Measurements from ENCODE around the gene ALKBH6. TPM values are rescaled to one million over a fixed set of nuclear protein-coding genes. Genes with fewer than 3 reads are reported as not detected.

Gene ALKBH6
- total and polyA plus RNA-seq, 2 of the 13 experiments (the other 11 are each of a cell fraction or from before 2014, with no cell fraction given): 13.7 to 18.1 TPM

DNA sequence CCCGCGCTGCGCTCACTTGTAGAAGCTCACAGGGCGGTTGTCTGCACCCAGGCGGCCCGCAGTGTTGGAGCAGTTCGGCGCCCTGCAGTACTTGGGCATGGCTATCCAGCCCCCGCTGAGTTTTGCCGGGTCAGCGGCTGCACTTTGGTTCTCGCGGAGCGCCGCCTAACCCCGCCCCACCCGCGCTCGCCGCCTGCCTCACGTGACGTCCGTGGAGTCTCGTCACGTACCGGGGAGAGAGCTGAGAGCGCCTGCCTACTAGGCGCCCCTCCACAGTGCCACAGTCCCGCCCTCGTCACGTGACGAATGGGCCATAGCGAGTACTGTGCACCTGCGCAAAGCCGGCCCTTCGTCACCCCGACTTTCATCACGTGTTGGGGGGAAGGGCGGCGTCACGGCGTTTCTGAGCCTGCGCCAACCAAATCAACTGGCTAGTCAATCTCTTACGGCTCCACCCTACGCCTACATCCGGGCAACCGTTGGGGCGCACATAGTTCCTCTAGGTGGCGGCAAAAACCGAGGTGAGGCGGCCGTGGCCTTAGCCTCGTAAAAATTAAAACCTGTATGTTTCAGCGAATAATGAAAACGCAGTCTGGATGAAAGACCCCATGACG, 40.2 kb upstream of the ALKBH6 start, which contains the start of gene THAP8 (continued):
- TF ChIP-seq, protein P1, sequence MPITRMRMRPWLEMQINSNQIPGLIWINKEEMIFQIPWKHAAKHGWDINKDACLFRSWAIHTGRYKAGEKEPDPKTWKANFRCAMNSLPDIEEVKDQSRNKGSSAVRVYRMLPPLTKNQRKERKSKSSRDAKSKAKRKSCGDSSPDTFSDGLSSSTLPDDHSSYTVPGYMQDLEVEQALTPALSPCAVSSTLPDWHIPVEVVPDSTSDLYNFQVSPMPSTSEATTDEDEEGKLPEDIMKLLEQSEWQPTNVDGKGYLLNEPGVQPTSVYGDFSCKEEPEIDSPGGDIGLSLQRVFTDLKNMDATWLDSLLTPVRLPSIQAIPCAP (CRISPR knock-in tag; IDR thresholded peaks at IDR 0.05; ENCODE audit: low read depth): no peak
- peak; percentile 50; the same call in 1 of the 2 replicates for TF ChIP-seq NCOA2 (CRISPR knock-in tag; IDR thresholded peaks at IDR 0.05)
- no peak for TF ChIP-seq ZC3H13 (CRISPR knock-in tag; IDR thresholded peaks at IDR 0.05)
- TF ChIP-seq ZNF572 (CRISPR knock-in tag; IDR thresholded peaks at IDR 0.05): 0 out of 2 replicates have a peak, but pooled peaks have one; percentile 49
- TF ChIP-seq, protein P2, sequence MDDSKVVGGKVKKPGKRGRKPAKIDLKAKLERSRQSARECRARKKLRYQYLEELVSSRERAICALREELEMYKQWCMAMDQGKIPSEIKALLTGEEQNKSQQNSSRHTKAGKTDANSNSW (CRISPR knock-in tag; IDR thresholded peaks at IDR 0.05; ENCODE audit: borderline replicate concordance): no peak
- TF ChIP-seq KMT2A (CRISPR knock-in tag; IDR thresholded peaks at IDR 0.05): peak; percentile 49; the same call in 1 of the 2 replicates
- TF ChIP-seq NFYB (CRISPR knock-in tag; IDR thresholded peaks at IDR 0.05): no peak
- TF ChIP-seq, protein P3, sequence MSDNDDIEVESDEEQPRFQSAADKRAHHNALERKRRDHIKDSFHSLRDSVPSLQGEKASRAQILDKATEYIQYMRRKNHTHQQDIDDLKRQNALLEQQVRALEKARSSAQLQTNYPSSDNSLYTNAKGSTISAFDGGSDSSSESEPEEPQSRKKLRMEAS (IDR thresholded peaks at IDR 0.05): peak; percentile 92
- peak; percentile 66 for TF ChIP-seq POLR2AphosphoS5 (IDR thresholded peaks at IDR 0.05; ENCODE audit: low read depth, low read length)
- TF ChIP-seq ZNF678 (CRISPR knock-in tag; IDR thresholded peaks at IDR 0.05): no peak
- TF ChIP-seq, protein P4, sequence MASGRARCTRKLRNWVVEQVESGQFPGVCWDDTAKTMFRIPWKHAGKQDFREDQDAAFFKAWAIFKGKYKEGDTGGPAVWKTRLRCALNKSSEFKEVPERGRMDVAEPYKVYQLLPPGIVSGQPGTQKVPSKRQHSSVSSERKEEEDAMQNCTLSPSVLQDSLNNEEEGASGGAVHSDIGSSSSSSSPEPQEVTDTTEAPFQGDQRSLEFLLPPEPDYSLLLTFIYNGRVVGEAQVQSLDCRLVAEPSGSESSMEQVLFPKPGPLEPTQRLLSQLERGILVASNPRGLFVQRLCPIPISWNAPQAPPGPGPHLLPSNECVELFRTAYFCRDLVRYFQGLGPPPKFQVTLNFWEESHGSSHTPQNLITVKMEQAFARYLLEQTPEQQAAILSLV (CRISPR knock-in tag; IDR thresholded peaks at IDR 0.05; ENCODE audit: borderline replicate concordance): no peak; the same call in 1 of the 2 replicates
- TF ChIP-seq ZNF335 (CRISPR knock-in tag; IDR thresholded peaks at IDR 0.05): peak; percentile 42; the same call in 1 of the 2 replicates
- peak; percentile 73; the same call in 1 of the 2 replicates for TF ChIP-seq ZFAT (CRISPR knock-in tag; conservative IDR thresholded peaks at IDR 0.05)
- TF ChIP-seq, protein P5, sequence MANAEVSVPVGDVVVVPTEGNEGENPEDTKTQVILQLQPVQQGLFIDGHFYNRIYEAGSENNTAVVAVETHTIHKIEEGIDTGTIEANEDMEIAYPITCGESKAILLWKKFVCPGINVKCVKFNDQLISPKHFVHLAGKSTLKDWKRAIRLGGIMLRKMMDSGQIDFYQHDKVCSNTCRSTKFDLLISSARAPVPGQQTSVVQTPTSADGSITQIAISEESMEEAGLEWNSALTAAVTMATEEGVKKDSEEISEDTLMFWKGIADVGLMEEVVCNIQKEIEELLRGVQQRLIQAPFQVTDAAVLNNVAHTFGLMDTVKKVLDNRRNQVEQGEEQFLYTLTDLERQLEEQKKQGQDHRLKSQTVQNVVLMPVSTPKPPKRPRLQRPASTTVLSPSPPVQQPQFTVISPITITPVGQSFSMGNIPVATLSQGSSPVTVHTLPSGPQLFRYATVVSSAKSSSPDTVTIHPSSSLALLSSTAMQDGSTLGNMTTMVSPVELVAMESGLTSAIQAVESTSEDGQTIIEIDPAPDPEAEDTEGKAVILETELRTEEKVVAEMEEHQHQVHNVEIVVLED (CRISPR knock-in tag; IDR thresholded peaks at IDR 0.05; ENCODE audit: borderline replicate concordance): peak; percentile 89
- TF ChIP-seq, protein P6, sequence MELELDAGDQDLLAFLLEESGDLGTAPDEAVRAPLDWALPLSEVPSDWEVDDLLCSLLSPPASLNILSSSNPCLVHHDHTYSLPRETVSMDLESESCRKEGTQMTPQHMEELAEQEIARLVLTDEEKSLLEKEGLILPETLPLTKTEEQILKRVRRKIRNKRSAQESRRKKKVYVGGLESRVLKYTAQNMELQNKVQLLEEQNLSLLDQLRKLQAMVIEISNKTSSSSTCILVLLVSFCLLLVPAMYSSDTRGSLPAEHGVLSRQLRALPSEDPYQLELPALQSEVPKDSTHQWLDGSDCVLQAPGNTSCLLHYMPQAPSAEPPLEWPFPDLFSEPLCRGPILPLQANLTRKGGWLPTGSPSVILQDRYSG (CRISPR knock-in tag; IDR thresholded peaks at IDR 0.05): peak; percentile 67; the same call in 1 of the 2 replicates
- TF ChIP-seq SUZ12 (IDR thresholded peaks at IDR 0.05; ENCODE audit: low read depth, low read length): no peak
- TF ChIP-seq ZNF766 (CRISPR knock-in tag; IDR thresholded peaks at IDR 0.05; ENCODE audit: borderline replicate concordance): peak; percentile 38; the same call in 1 of the 2 replicates
- 0 out of 2 replicates have a peak, but pooled peaks have one; percentile 32 for TF ChIP-seq ZNF747 (CRISPR knock-in tag; IDR thresholded peaks at IDR 0.05; ENCODE audit: borderline replicate concordance)
- TF ChIP-seq YY1 (IDR thresholded peaks at IDR 0.05; ENCODE audit: insufficient read depth, insufficient replicate concordance, low read depth, low read length): peak; percentile 28
- TF ChIP-seq, protein P7, sequence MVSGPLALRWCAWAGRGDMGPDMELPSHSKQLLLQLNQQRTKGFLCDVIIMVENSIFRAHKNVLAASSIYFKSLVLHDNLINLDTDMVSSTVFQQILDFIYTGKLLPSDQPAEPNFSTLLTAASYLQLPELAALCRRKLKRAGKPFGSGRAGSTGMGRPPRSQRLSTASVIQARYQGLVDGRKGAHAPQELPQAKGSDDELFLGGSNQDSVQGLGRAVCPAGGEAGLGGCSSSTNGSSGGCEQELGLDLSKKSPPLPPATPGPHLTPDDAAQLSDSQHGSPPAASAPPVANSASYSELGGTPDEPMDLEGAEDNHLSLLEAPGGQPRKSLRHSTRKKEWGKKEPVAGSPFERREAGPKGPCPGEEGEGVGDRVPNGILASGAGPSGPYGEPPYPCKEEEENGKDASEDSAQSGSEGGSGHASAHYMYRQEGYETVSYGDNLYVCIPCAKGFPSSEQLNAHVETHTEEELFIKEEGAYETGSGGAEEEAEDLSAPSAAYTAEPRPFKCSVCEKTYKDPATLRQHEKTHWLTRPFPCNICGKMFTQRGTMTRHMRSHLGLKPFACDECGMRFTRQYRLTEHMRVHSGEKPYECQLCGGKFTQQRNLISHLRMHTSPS (CRISPR knock-in tag; IDR thresholded peaks at IDR 0.05; ENCODE audit: low read depth): 0 out of 2 replicates have a peak, but pooled peaks have one; percentile 45
- TF ChIP-seq NFKB2 (CRISPR knock-in tag; IDR thresholded peaks at IDR 0.05; ENCODE audit: borderline replicate concordance): peak; percentile 37; the same call in 1 of the 2 replicates
- peak; percentile 86 for TF ChIP-seq TBX3 (IDR thresholded peaks at IDR 0.05; ENCODE audit: borderline replicate concordance)
- TF ChIP-seq MTF2 (CRISPR knock-in tag; IDR thresholded peaks at IDR 0.05; ENCODE audit: borderline replicate concordance): peak; percentile 57; the same call in 1 of the 2 replicates

Data from HepG2 (cell line).